ENCODE measurements around the gene CD320.
A peak's percentile ranks its signal among the peaks of the same experiment; 100 is the strongest.

CD320 gene

GRCh38 chr19:8253678-8254077 lies 54.5 kb downstream of the CD320 start:
- no peak for TF ChIP-seq RAD21 (IDR thresholded peaks at IDR 0.05; ENCODE audit: low read depth)
- no peak for TF ChIP-seq USF1 (IDR thresholded peaks at IDR 0.05)
- no peak for TF ChIP-seq TAF1 (IDR thresholded peaks at IDR 0.05; ENCODE audit: low read depth)
- no peak for TF ChIP-seq TCF12 (IDR thresholded peaks at IDR 0.05; ENCODE audit: low read depth)
- TF ChIP-seq CEBPB (IDR thresholded peaks at IDR 0.05): no peak
- no peak for TF ChIP-seq TEAD4 (IDR thresholded peaks at IDR 0.05)
- no peak for TF ChIP-seq YY1 (IDR thresholded peaks at IDR 0.05; ENCODE audit: low read depth)
- TF ChIP-seq ZBTB7A (IDR thresholded peaks at IDR 0.05; ENCODE audit: low read depth): no peak
- TF ChIP-seq NFIC (IDR thresholded peaks at IDR 0.05): no peak

- no peak for TF ChIP-seq NFIC (IDR thresholded peaks at IDR 0.05)
- peak; percentile 99 for TF ChIP-seq RAD21 (IDR thresholded peaks at IDR 0.05; ENCODE audit: low read depth)
These were observed 55.1 kb downstream of the CD320 start for GRCh38 chr19:8252922-8253589.
